Glomerular visceral epithelial cell (primary cell): Measurements from ENCODE around the gene PRR5L.
"Not testable (repeated sequence)": the region's sequence is repeated elsewhere in the genome, so short reads cannot be mapped to it uniquely, and the experiment has no call there.

Experiments used
- DNase-seq: peaks from one replicate; pipeline ENCODE4 v3.0.0-alpha.2; 2016; ENCODE audit errors: extremely low spot score

The PRR5L gene

DNA sequence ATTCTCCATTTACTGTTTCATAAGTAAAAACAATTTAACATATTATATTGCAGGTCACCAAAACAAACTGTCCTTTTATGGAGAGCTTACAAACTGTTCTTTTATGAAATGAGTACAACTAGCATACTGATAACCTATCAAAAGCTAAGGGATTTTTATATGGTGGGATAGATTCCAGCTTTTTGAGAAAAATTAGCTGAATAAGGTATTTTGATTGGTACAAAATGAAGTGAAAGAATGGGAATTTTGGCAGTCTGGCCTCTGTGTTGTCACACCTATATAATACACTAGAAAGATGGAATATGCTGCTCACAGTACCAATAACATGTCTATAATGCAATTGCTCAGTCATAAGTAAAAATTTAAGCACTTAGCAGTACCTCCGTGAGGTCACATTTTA lies 202.6 kb downstream of the PRR5L start:
- no peak for DNase-seq

DNA sequence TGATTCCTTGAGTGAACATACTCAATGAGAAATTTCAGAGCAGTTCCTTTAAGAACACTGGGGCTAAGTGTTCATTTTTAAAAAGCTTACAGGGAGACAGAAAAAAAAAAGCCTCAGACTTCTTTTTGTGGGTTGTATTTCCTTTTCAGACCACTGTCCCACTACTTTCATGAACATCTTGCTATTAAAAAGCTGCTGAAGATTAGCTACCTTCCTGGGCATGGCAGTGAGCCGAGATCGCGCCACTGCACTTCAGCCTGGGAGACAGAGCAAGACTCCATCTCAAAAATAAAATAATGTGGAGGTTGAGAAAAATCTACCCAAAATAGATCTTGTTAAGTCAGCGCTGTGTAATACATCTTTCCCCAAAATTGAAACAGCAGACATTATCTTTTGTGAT lies 203.2 kb downstream of the PRR5L start:
- no peak for DNase-seq

DNA sequence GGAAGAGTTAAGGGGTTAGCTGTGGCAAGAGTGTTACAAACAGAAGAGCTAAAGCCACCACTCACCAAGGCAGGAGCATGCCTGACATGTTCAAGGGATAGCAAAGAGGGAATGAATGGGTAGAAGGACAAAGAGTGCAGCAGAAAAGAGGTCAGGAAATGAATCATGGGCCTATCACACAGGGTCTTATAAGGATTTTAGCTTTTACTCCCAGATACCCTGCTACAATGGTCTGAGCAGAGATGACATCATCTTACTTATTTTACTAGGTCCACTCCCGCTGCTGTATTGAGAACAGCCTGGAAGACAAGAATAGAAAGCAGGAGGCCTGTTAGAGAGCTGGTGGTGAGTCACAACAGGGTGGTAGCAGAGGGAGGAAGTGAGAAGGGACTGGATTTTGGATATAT lies 204.2 kb downstream of the PRR5L start:
- peak; percentile 81 for DNase-seq

DNA sequence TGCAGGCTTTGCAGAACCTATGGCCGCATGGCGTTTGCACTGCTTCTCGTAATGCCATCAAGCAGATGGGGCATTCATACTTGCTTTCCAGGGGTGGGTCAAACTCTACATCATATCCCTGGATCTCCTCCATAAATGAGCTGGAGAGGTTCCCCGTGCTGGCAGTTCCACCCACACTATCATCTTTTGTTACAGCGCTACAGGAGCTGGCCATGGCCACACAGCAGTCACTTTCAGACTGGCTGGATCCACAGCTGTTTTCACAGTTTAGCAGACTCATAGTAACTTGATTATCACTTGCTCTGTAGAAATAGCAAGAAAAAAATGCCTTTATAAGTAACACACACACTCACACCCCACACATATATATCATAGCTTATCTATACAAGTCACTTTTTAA lies 205.1 kb downstream of the PRR5L start:
- no peak for DNase-seq

DNA sequence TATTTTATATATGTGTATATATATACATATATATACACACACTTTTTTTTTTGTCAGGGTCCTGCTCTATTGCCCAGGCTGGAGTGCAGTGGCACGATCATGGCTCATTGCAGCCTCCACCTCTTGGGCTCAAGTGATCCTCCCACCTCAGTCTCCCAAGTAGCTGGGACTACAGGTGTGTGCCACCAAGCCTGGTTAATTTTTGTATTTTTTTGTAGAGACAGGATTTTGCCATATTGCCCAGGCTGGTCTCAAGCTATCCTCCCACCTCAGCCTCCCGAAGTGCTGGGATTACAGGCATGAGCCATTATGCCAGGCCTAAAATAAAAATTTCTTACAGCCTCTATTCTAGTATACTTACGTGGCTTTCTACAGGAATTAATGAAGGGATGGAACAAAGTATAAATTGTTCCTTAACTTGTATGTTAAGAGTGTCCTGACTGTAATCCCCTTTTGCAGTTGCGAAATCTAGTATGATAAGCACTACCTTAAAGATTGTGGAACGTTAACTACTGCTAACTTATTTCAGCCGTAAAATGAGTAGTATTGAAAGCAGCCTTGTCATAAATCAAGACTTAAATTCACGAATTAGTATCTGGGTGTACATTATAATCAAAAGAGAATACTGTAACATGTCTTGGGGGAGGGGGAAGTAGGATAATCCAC lies 211.9 kb downstream of the PRR5L start:
- no peak for DNase-seq

DNA sequence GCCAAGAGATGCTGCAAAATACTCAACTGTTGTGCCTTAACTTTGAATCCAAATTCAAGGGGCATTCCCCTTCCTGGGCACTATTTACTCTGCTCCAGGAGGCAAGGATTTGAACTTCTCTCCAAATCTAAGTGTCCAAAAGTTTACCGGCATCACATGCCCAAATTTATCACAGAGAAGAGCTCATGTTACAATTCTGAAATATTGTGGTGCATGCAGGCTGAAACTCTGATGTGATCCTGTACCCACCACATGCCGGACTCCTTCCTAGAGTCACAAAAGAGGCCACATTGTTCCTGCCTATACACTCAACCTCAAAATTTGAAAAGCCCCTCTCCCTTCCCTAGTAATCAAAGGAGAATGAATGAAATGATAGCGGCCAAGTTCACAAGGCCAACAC lies 212.7 kb downstream of the PRR5L start:
- no peak for DNase-seq

DNA sequence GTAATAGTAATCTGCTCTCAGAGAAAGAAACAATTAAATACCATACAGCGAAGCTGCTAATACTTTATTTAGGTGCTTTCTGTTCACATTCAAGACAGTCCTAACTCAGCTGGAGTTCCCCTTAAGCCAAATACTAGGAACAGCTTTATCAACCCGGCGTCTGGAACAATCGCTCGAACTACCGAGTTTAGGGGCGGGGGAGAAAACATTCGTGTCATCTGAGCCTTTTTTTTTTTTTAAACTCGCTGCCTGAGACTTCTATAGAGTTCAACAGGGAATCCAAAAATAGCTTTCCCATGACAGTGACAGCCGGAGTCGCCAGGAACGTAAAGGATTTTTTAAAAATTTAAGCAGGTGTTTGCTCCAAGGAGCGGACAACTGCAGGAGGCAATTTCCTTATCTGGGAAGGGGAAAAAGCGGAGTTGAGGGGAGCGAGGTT lies 213.1 kb downstream of the PRR5L start:
- DNase-seq = peak; percentile 9

DNA sequence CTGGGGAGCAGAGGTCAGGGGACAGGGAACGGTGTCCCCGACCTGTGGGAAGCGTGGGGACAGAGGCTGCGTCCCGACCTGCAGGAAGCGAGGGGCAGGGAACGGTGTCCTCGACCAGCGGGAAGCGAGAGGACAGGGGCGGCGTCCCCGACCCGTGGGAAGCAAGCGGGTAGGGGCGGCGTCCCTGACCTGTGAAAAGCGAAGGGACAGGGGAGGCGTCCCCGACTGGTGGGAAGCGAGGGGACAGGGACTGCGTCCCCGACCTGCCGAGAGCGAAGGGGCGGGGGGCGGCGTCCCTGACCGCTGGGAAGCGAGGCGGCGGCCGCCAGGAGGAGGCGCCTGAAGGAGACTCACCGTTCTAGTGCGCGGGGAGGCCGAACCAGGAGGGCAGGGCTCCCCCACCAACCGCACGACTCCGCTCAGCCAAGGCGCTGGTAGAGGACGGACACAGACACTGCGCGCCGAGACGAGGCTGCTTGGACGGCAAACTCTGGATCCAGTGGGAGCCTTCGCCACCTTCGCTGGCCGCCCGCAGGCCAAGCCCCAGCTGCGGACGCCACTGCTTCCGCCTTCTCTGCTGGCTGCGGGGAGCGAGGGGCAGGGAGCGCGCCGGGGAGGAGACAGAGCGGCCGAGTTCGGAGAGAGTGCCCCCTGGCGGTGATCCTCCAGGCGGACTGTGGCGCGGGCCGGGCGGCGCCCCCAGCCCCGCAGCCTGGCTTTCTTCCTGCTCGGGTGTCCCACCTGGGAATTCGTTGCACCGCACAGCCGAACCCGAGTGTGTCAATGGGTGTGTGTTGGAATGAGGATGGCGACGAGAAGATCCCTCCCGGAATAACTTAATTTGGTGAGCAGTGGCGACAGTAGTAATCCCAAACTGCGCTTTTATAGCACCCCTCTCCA lies 213.9 kb downstream of the PRR5L start, which contains the start of gene TRAF6:
Gene TRAF6, minus strand, starts transcription at position 579 of the 900 bp plus-strand sequence. CDS start 8,757 bp downstream, outside the sequence.
- peak; percentile 82 for DNase-seq

DNA sequence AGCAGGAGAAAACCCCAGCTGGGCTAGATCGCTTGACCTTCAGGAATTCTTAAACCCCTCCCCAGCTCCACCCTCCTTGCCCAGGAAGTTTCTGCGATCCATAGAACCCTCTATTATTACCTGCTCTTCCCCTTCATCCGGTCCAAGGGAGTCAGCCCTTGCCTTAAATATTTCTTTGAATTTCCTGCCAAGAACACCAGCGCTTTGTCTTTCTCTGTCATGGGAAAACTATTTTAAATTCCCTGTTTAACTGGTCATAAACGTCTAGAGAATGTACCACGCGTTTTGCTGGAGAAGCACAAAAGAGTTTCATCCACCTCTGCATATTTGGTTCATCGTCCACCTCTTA lies 214.5 kb downstream of the PRR5L start:
- peak; percentile 30 for DNase-seq

DNA sequence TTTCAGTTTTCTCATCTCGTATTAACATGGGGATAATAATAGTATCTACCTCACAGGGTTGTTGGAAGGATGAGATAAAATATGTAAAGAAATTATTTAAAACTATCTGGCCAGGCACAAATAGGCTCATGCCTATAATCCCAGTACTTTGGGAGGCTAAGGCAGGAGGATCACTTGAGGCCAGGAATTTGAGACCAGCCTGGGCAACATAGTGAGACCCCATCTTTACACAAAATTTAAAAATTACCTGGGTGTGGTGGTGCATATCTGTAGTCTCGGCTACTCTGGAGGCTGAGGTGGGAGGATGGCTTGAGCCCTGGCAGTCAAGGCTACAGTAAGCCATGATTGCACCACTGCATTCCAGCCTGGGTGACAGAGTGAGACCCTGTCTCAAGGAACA lies 215.0 kb downstream of the PRR5L start:
- DNase-seq = not testable (repeated sequence)

DNA sequence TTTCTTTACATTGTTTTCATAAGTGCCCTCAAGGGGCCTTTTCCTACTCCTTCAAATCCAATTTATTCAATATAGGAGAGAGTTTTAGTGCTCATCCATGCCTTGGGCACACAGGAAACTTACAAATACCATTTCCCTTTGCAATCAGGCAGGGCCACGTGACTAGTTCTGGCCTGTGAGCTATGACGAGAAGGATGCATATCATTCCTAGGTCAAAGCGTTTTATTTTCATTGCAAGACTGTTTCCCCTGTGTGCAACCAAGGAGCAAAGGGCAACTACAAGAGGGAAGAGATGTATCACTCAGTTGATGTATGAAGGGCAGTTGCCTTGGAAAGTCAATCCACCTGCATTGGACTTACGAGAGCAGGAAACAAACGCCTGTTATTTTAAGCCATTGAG lies 215.9 kb downstream of the PRR5L start:
- DNase-seq = no peak

DNA sequence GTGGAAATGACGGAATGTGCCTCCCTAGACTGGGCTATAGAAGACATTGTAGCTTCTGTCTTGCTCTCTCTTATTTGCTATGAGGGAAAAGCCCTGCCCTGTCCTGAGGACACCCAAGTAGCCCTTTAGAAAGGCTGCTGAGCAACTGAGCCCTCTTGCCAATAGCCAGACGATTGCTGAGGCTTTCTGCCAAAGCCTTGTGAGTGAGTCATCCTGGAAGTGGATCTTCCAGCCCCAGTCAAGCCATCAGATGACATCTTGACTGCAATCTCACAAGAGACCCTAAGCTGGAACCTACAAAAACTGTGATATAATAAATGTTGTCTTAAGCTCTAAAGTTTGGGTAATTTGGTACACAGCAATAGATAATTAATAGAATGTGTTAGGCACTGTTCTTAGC lies 217.9 kb downstream of the PRR5L start:
- no peak for DNase-seq
